ENCODE data around the gene TSKU.

TSKU gene

DNA sequence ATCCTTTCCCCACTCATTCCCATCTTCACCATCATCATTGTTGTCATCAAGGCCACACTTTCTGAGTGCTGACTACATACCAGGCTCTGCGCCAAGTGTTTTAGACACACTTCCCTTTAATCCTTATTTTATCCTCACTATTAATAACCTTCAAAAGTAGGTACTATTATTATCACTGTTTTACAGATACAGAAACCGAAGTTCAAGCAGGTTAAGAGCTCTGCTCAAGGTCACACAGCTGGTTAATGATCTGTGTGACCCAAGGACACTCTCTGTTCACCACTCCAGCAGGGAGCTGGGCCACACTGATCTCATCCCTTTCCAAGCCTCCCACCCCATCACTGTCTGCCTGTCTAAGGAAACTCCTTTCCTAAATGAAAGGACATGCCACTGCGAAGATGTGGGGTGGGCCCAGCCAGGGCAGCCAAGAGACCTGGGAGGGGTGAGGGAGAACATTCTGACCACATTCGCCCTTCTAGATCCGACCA lies 17.2 kb upstream of the TSKU start:
- H3K4me3 ChIP-seq (ENCODE audit: low read length), result no peak overlapping the region
- H3K9ac ChIP-seq (ENCODE audit: low read depth, low read length), result no peak overlapping the region
- H3K27me3 ChIP-seq (ENCODE audit: insufficient read depth, low read length), result no peaks in the 10 kb centered on the region
- H3K27ac ChIP-seq (ENCODE audit: low read length), result no peak overlapping the region
- no peaks in the 10 kb centered on the region for H3K9me3 ChIP-seq (ENCODE audit: insufficient read depth, low read depth, low read length)
- H3K36me3 ChIP-seq (ENCODE audit: insufficient read depth, low read depth, low read length), result no peaks in the 10 kb centered on the region
- H3K4me1 ChIP-seq (ENCODE audit: insufficient read depth, low read length), result peaks cover 26% of the 10 kb centered on the region; the same call in 1 of the 2 replicates

DNA sequence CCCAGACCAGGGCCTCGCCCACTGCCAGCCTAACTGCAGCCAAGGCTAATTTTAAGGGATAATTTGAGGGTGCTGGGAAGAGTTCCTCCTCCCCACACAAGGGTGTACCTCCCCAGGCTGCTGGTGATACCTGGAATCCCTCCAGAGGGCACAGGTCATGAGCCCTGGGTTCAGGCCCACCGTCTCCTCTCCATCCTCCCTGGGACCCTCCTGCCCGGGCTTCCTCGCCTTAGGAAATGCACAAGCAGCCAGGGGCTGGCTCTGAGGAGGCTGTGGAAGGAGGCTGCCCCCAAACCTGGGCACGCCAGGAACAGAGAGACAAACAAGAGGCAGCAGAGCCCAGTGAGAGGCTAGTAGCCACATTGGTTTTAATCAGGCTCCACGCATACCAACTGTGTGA lies 16.6 kb upstream of the TSKU start:
- H3K27me3 ChIP-seq (ENCODE audit: insufficient read depth, low read length), result no peaks in the 10 kb centered on the region
- no peaks in the 10 kb centered on the region for H3K36me3 ChIP-seq (ENCODE audit: insufficient read depth, low read depth, low read length)
- no peak overlapping the region for H3K9ac ChIP-seq (ENCODE audit: low read depth, low read length)
- no peak overlapping the region for H3K27ac ChIP-seq (ENCODE audit: low read length)
- no peak overlapping the region for H3K4me3 ChIP-seq (ENCODE audit: low read length)
- no peaks in the 10 kb centered on the region for H3K9me3 ChIP-seq (ENCODE audit: insufficient read depth, low read depth, low read length)
- peaks cover 32% of the 10 kb centered on the region for H3K4me1 ChIP-seq (ENCODE audit: insufficient read depth, low read length)

DNA sequence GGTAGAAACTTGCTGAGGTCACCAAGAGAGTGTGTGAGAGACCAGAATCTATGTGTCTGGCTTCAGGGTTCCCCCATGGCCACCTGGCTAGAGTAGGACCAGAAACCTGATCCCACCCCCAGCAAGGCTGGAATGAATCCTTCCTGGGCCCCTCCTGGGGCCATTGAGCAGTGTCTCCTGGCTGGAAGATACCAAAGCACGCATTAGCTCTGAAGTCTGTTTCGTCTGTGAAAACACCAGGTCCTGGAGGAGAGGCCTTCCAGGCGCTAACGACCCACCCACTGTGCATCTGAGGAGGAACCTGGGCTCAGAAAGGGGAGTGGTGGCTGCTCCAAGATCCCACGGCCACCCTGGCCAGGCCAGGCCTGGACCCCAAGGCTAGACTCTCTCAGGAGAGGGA lies 15.5 kb upstream of the TSKU start:
- Histone ChIP-seq H3K27me3 (ENCODE audit: insufficient read depth, low read length) (no peaks in the 10 kb centered on the region), H3K36me3 (ENCODE audit: insufficient read depth, low read depth, low read length) (no peaks in the 10 kb centered on the region), H3K27ac (ENCODE audit: low read length) (no peak overlapping the region), H3K4me3 (ENCODE audit: low read length) (no peak overlapping the region), H3K9me3 (ENCODE audit: insufficient read depth, low read depth, low read length) (no peaks in the 10 kb centered on the region), H3K4me1 (ENCODE audit: insufficient read depth, low read length) (peaks cover 38% of the 10 kb centered on the region), H3K9ac (ENCODE audit: low read depth, low read length) (no peak overlapping the region)

DNA sequence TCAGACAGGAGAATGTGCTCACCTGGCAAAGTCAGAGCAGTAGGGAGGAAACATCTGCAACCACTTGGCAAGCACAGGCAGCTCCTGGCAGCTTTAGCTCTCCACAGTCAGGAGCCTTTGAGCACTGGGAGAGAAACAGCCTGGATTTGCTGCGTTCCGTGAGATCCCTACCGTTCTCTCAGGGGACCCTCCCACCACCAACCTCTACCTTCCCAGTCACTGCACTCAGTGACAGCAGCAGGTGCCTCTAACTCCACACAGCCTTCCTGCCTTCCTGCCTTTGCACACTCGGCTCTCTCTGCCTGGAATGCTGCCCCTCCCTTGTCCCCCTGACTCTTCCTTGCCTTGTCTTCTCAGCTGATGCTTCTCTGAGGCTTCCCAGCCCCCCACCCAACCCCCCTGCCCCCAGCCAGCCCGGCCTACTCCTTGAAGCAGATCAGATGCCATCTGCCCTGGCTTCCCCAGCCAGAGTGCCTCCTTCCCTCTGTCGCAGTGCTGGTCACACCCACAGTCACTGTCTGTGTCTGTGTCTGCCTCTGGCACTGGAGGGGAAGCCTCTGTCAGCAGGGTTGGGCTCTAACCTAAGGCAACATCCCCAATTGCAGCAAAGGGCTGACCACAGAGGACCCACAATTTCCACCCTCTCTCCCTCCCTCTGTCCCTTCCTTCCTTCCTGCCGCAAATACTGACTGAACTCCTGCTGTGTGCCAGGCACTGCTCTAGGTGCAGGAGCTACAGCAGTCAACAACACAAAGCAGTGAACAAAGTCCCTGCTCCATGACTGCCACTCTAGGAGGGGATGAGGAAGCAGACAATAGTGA lies 14.9 kb upstream of the TSKU start:
- H3K9ac ChIP-seq (ENCODE audit: low read depth, low read length), result no peak overlapping the region
- H3K27ac ChIP-seq (ENCODE audit: low read length), result no peak overlapping the region
- H3K4me3 ChIP-seq (ENCODE audit: low read length), result 0 out of 2 replicates have a peak overlapping the region, but pooled peaks have one; percentile 0
- H3K4me1 ChIP-seq (ENCODE audit: insufficient read depth, low read length), result peaks cover 38% of the 10 kb centered on the region
- H3K36me3 ChIP-seq (ENCODE audit: insufficient read depth, low read depth, low read length), result no peaks in the 10 kb centered on the region
- no peaks in the 10 kb centered on the region for H3K9me3 ChIP-seq (ENCODE audit: insufficient read depth, low read depth, low read length)
- H3K27me3 ChIP-seq (ENCODE audit: insufficient read depth, low read length), result no peaks in the 10 kb centered on the region

DNA sequence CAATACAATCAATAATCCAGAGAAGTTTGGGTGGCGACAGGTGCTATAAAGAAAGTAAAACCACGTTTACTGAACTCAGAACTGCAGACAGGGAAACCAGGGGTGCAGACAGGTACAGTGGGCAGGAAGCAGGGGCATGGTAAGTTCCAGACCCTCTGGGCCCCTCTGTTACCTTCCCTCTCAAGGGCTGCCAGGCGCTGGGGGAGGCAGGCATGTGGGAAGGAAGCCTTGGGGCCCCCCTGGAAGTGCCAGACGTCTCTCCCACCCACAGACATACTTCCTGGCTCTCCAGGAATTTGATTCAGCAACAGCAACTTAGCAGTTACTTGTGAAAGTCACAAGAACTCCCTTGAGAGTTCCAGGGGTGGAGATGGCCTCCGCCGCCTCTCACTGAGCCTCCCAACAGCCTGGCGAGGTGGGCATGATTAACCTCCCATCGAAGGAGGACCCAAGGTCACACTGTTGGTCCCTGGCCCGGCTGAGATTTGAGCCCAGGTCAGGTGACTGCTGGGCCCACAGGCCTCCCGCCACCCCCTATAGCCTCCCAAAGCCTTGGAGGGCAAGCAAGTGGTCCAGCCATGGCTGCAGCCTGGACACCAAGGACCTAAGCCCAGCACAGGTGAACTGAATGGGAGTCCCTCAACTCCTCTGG lies 14.1 kb upstream of the TSKU start:
- no peaks in the 10 kb centered on the region for H3K9me3 ChIP-seq (ENCODE audit: insufficient read depth, low read depth, low read length)
- H3K4me3 ChIP-seq (ENCODE audit: low read length), result 0 out of 2 replicates have a peak overlapping the region, but pooled peaks have one; percentile 0
- no peaks in the 10 kb centered on the region for H3K36me3 ChIP-seq (ENCODE audit: insufficient read depth, low read depth, low read length)
- no peak overlapping the region for H3K9ac ChIP-seq (ENCODE audit: low read depth, low read length)
- H3K27ac ChIP-seq (ENCODE audit: low read length), result no peak overlapping the region
- peaks cover 38% of the 10 kb centered on the region for H3K4me1 ChIP-seq (ENCODE audit: insufficient read depth, low read length)
- H3K27me3 ChIP-seq (ENCODE audit: insufficient read depth, low read length), result no peaks in the 10 kb centered on the region

DNA sequence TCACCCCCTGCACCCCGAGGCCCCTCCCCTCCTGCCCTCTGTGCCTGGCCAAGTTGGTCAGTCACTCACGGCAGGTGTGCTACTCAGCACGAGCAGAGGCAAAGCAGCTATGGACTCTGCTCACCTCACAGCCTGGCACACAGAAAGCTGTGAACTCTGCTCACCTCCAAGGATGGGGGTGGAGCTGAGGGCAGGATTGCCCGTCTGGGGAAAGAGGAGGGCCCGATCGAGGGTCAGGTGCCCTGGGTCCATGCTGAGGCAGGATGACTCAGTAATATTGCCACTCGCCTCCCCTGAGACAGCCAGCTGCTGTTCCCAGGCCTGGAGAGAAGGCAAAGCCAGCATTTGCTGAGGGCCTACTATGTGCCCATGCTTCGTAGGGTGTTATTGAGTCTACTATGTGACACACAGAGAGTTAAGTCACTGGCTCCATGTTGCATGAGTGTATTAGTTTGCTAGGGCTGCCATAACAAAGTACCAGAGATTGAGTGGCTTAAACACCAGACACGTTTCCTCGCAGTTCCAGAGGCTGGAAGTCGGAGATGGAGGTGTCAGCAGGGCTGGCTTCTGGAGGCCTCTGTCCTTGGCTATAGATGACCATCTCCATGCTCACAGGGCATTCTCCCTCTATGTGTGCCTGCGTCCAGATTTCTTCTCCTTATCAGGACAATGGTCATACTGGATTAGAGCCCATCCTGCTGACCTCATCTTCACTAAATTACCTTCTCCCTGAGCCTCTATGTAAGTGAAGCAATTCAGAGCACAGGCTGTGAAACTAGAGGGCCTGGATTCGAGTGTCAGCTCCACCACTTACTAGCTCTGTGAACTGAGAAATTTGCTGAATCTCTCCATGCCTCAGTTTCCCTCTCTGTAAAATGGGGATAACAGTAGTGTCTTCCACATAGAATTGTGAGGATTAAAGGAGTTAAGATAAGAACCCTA lies 13.2 kb upstream of the TSKU start:
- Histone ChIP-seq H3K9ac (ENCODE audit: low read depth, low read length) (no peak overlapping the region), H3K4me3 (ENCODE audit: low read length) (no peak overlapping the region), H3K4me1 (ENCODE audit: insufficient read depth, low read length) (peaks cover 38% of the 10 kb centered on the region), H3K27ac (ENCODE audit: low read length) (no peak overlapping the region), H3K36me3 (ENCODE audit: insufficient read depth, low read depth, low read length) (no peaks in the 10 kb centered on the region), H3K27me3 (ENCODE audit: insufficient read depth, low read length) (no peaks in the 10 kb centered on the region), H3K9me3 (ENCODE audit: insufficient read depth, low read depth, low read length) (no peaks in the 10 kb centered on the region)

DNA sequence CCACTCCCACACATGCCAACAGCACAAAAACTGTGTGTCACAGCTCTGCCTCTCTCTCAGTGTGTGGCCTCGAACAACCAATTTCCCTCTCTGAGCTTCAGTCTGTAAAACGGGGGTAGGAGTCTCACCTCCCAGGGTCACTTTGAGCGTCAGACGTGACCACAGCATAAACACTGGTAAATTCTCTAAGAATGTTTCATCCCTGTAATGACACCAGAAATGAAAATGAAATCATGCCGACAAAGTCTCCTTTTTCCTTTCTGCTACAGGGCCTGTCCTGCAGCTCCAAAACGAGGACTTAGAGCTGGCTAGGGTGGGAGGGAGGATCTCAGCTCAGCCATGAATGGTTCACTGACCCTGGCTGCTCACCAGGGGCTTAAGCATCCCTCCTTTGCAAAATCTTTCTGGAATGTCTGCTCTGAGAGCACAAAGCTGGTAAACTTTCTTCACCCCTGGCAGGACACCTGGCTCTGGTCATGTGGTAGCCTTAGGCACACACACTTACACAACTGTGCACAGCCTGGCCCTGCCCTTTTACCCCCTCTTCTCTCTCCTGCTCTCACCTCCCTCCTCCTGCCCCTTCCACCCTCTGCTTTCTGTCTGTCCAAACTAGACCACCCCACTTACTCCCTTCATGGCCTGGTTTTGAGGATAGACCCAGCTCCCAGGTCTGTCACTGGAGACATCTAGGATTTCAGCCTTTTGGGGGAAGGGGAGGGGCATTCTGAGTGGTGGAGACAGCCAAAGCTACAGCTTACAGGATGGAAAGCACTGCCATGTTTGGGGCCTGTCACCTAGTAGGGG lies 12.3 kb upstream of the TSKU start:
- no peak overlapping the region for H3K27ac ChIP-seq (ENCODE audit: low read length)
- no peaks in the 10 kb centered on the region for H3K27me3 ChIP-seq (ENCODE audit: insufficient read depth, low read length)
- no peak overlapping the region for H3K9ac ChIP-seq (ENCODE audit: low read depth, low read length)
- no peak overlapping the region for H3K4me3 ChIP-seq (ENCODE audit: low read length)
- H3K36me3 ChIP-seq (ENCODE audit: insufficient read depth, low read depth, low read length), result no peaks in the 10 kb centered on the region
- H3K4me1 ChIP-seq (ENCODE audit: insufficient read depth, low read length), result peaks cover 38% of the 10 kb centered on the region
- H3K9me3 ChIP-seq (ENCODE audit: insufficient read depth, low read depth, low read length), result peaks cover 5% of the 10 kb centered on the region; the same call in 1 of the 2 replicates

DNA sequence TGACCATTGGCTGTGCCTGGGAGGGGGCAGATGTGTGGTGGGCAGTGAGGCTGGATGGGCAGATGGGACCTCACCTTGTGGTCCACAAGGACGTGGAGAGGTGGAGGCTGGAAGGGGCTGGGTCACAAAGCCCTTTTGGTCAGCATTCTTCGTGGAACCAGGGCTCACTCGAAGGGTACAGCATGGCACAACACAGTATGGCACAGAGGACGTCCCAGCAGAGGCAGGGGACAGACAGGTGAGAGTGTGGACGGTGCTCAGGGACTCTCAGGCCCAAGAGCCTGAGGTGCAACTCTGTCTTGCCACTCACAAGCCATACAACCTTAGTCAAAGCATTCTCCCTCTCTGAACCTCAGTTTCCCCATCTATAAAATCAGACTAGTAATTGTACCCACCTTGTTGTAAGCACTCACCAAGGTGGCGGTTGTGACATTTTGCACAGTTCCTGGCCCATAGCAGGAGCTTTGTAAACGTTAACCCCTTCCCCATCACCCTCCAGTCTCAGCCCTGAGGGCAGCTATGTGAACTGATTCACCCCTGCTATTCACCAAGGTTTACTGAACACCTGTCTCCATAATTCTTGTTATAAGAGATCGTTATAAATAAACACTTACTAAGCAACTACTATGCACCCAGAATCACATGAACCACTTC lies 11.6 kb upstream of the TSKU start:
- no peaks in the 10 kb centered on the region for H3K27me3 ChIP-seq (ENCODE audit: insufficient read depth, low read length)
- peaks cover 12% of the 10 kb centered on the region for H3K9me3 ChIP-seq (ENCODE audit: insufficient read depth, low read depth, low read length)
- H3K9ac ChIP-seq (ENCODE audit: low read depth, low read length), result no peak overlapping the region
- H3K4me1 ChIP-seq (ENCODE audit: insufficient read depth, low read length), result peaks cover 38% of the 10 kb centered on the region
- no peaks in the 10 kb centered on the region for H3K36me3 ChIP-seq (ENCODE audit: insufficient read depth, low read depth, low read length)
- no peak overlapping the region for H3K27ac ChIP-seq (ENCODE audit: low read length)
- no peak overlapping the region for H3K4me3 ChIP-seq (ENCODE audit: low read length)

DNA sequence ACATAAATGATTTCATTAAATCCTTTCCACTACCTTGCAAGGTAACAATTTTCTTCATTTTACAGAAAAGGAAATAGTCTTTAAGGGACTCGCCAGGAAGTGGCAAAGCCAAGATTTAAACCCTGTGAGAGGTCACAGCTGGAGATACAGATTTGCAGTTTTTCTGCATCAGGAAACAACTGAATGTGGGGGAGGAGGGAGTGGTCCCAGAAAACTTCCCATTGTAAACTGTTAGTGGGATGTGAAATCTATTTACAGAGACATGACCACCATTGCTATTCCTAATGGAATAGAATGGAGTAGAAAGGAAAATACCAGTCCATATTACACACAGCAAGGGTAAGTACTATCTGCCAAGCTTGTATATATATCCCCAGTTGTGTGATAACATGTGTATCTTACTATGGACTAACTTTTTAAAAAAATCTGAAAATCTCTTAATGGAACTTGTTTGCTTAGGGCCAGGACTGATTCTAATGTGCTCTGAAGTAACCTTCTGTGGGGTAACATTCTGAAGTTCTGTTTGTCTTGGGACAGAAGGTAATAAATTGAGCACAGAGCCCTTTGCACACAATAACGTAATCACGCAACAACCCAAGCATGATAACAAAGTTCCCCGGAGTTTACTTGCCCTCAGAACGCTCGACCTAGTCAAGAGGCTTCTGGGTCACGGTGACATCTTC lies 10.9 kb upstream of the TSKU start:
- no peak overlapping the region for H3K27ac ChIP-seq (ENCODE audit: low read length)
- peaks cover 19% of the 10 kb centered on the region for H3K9me3 ChIP-seq (ENCODE audit: insufficient read depth, low read depth, low read length)
- H3K9ac ChIP-seq (ENCODE audit: low read depth, low read length), result no peak overlapping the region
- H3K36me3 ChIP-seq (ENCODE audit: insufficient read depth, low read depth, low read length), result no peaks in the 10 kb centered on the region
- no peaks in the 10 kb centered on the region for H3K27me3 ChIP-seq (ENCODE audit: insufficient read depth, low read length)
- H3K4me3 ChIP-seq (ENCODE audit: low read length), result no peak overlapping the region
- peaks cover 38% of the 10 kb centered on the region for H3K4me1 ChIP-seq (ENCODE audit: insufficient read depth, low read length)

DNA sequence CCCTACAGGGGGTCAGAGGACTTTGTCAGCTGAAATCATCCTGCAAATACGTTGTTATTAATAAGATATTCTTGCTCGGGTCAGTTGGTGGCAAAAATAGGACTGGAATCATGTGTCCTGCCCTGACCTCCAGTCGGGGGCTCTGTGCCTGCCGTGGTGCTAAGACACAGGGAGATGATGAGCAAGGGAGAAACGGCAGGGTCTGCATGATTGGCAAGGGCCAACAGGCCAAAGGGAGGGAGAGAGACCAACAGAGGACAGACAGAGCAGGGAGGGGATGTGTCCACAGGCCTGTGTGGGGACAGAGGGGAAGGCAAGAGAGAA lies 10.4 kb upstream of the TSKU start:
- Histone ChIP-seq H3K4me3 (ENCODE audit: low read length) (no peak overlapping the region), H3K27ac (ENCODE audit: low read length) (no peak overlapping the region), H3K4me1 (ENCODE audit: insufficient read depth, low read length) (peaks cover 33% of the 10 kb centered on the region), H3K9ac (ENCODE audit: low read depth, low read length) (no peak overlapping the region), H3K27me3 (ENCODE audit: insufficient read depth, low read length) (no peaks in the 10 kb centered on the region), H3K9me3 (ENCODE audit: insufficient read depth, low read depth, low read length) (peaks cover 24% of the 10 kb centered on the region), H3K36me3 (ENCODE audit: insufficient read depth, low read depth, low read length) (no peaks in the 10 kb centered on the region)
